ENCODE results near the gene RXFP1. TPM values are rescaled to one million over a fixed set of nuclear protein-coding genes. Genes with fewer than 3 reads are reported as not detected.

Gene RXFP1
- total RNA-seq, 1 experiment from 2014 or later = 0.48 TPM

- H3K4me3 Mint-ChIP-seq = no peak overlapping the region
- CTCF ChIA-PET = interaction anchor here (1.7 kb wide), 1 partner anchor 11 kb away, joined by 8 read pairs; no protein-coding TSS in a partner anchor
- DNase-seq (ENCODE audit: low spot score) (no peak), ATAC-seq (peak; percentile 85)
- peaks cover 10% of the 10 kb centered on the region for H3K27me3 Mint-ChIP-seq (ENCODE audit: low read depth)
- peaks cover 36% of the 10 kb centered on the region for H3K4me1 Mint-ChIP-seq
- H3K36me3 Mint-ChIP-seq = peaks cover 4% of the 10 kb centered on the region; the same call in 1 of the 2 replicates
- no peak overlapping the region for H3K27ac Mint-ChIP-seq
- peaks cover 19% of the 10 kb centered on the region for H3K9me3 Mint-ChIP-seq
- TF ChIP-seq PREB (CRISPR knock-in tag; IDR thresholded peaks at IDR 0.05; ENCODE audit: borderline replicate concordance) = no peak
- TF ChIP-seq ZNF512 (CRISPR knock-in tag; IDR thresholded peaks at IDR 0.05; ENCODE audit: borderline replicate concordance) = no peak
- no peak for TF ChIP-seq ZNF281 (CRISPR knock-in tag; IDR thresholded peaks at IDR 0.05)
- TF ChIP-seq HMGA2 (CRISPR knock-in tag; IDR thresholded peaks at IDR 0.05) = no peak
- TF ChIP-seq CREM (CRISPR knock-in tag; IDR thresholded peaks at IDR 0.05) = no peak
- no peak for TF ChIP-seq FOXK1 (CRISPR knock-in tag; IDR thresholded peaks at IDR 0.05)
- TF ChIP-seq ERG (CRISPR knock-in tag; IDR thresholded peaks at IDR 0.05) = no peak
- TF ChIP-seq AFF4 (CRISPR knock-in tag; IDR thresholded peaks at IDR 0.05; ENCODE audit: borderline replicate concordance) = no peak
- TF ChIP-seq TEAD1 (CRISPR knock-in tag; IDR thresholded peaks at IDR 0.05) = no peak
- no peak for TF ChIP-seq CTCF (IDR thresholded peaks at IDR 0.05)
- no peak for TF ChIP-seq ZNF396 (CRISPR knock-in tag; IDR thresholded peaks at IDR 0.05; ENCODE audit: borderline replicate concordance)
- TF ChIP-seq HMGXB4 (CRISPR knock-in tag; IDR thresholded peaks at IDR 0.05) = no peak
- no peak for TF ChIP-seq ELF4 (CRISPR knock-in tag; IDR thresholded peaks at IDR 0.05; ENCODE audit: low read depth)
- TF ChIP-seq ZNF121 (CRISPR knock-in tag; IDR thresholded peaks at IDR 0.05) = no peak
- POLR2A ChIA-PET = interaction anchor here (0.6 kb wide), 1 partner anchor 799 kb away, joined by 6 read pairs; no protein-coding TSS in a partner anchor
These were observed 134.8 kb downstream of the RXFP1 start for GRCh38 chr4:158656439-158656838.

Measured in WTC11 (cell line).